ENCODE results near the gene NMU. TPM values are rescaled to one million over a fixed set of nuclear protein-coding genes. Genes with fewer than 3 reads are reported as not detected.
A peak's percentile ranks its signal among the peaks of the same experiment; 100 is the strongest.

NMU gene
- total RNA-seq, 4 donors from 2014 or later = 5.8 TPM; not detected in 3

- DNase-seq = no peak
- intact Hi-C loops (cut with DNase I; ENCODE audit: low total_unique reads) = no loop called here
- Histone ChIP-seq H3K4me1 (peaks cover 0 to 4% of the 10 kb centered on the region in 2 donors), H3K27ac (no peak overlapping the region), H3K9me3 (no peaks in the 10 kb centered on the region), H3K27me3 (no peaks in the 10 kb centered on the region), H3K36me3 (no peaks in the 10 kb centered on the region), H3K4me3 (no peak overlapping the region)
- TF ChIP-seq POLR2A (IDR thresholded peaks at IDR 0.05) (no peak), CTCF (IDR thresholded peaks at IDR 0.05) (no peak)
These were observed 1.2 kb upstream of the NMU start for GRCh38 chr4:55637272-55637820.

- DNase-seq = no peak
- H3K4me1 ChIP-seq = peaks cover 0 to 4% of the 10 kb centered on the region in 2 donors
- H3K27me3 ChIP-seq = no peaks in the 10 kb centered on the region
- TF ChIP-seq POLR2A (IDR thresholded peaks at IDR 0.05) (no peak), CTCF (IDR thresholded peaks at IDR 0.05) (no peak)
- no peaks in the 10 kb centered on the region for H3K9me3 ChIP-seq
- intact Hi-C loops (cut with DNase I; ENCODE audit: low total_unique reads) = no loop called here
- no peak overlapping the region for H3K27ac ChIP-seq
- H3K4me3 ChIP-seq = peak overlapping the region in 1 of 2 donors; percentile 14
- H3K36me3 ChIP-seq = no peaks in the 10 kb centered on the region
These were observed 530 bp upstream of the NMU start for GRCh38 chr4:55636656-55636999.

- intact Hi-C loops (cut with DNase I; ENCODE audit: low total_unique reads) = no loop called here
- H3K4me3 ChIP-seq = no peak overlapping the region
These were observed 816 bp downstream of the NMU start for GRCh38 chr4:55635282-55635681.

GRCh38 chr4:55634417-55635128 is 1.5 kb downstream of the NMU start:
- Histone ChIP-seq H3K36me3 (no peaks in the 10 kb centered on the region), H3K27me3 (no peaks in the 10 kb centered on the region), H3K4me1 (peaks cover 0 to 4% of the 10 kb centered on the region in 2 donors), H3K27ac (no peak overlapping the region), H3K9me3 (no peaks in the 10 kb centered on the region), H3K4me3 (no peak overlapping the region)
- intact Hi-C loops (cut with DNase I; ENCODE audit: low total_unique reads) = no loop called here
- DNase-seq = no peak
- TF ChIP-seq CTCF (IDR thresholded peaks at IDR 0.05) (no peak), POLR2A (IDR thresholded peaks at IDR 0.05) (no peak)

More at GRCh38 chr4:55635282-55635681, 816 bp downstream of the NMU start:
- TF ChIP-seq POLR2A (IDR thresholded peaks at IDR 0.05) (no peak), CTCF (IDR thresholded peaks at IDR 0.05) (no peak)
- Histone ChIP-seq H3K4me1 (peaks cover 0 to 4% of the 10 kb centered on the region in 2 donors), H3K9me3 (no peaks in the 10 kb centered on the region), H3K27me3 (no peaks in the 10 kb centered on the region), H3K27ac (no peak overlapping the region), H3K36me3 (no peaks in the 10 kb centered on the region)
- DNase-seq = no peak

GRCh38 chr4:55633903-55634302 is 2.2 kb downstream of the NMU start:
- TF ChIP-seq POLR2A (IDR thresholded peaks at IDR 0.05) (no peak), CTCF (IDR thresholded peaks at IDR 0.05) (no peak)
- H3K4me1 ChIP-seq = peaks cover 0 to 4% of the 10 kb centered on the region in 2 donors
- no peaks in the 10 kb centered on the region for H3K36me3 ChIP-seq
- H3K27ac ChIP-seq = no peak overlapping the region
- H3K9me3 ChIP-seq = no peaks in the 10 kb centered on the region
- H3K4me3 ChIP-seq = no peak overlapping the region
- intact Hi-C loops (cut with DNase I; ENCODE audit: low total_unique reads) = no loop called here
- DNase-seq = no peak
- H3K27me3 ChIP-seq = no peaks in the 10 kb centered on the region
